Gastrocnemius medialis (tissue), 4 donors: Measurements from ENCODE around the gene KANSL1. TPM values are rescaled to one million over a fixed set of nuclear protein-coding genes. Genes with fewer than 3 reads are reported as not detected.

Source experiments
- ATAC-seq, 2 donors: fragments of 150-250 bp; one replicate each; pipeline ENCODE4 v1.9.1; 2016
- DNase-seq, 2 donors: peaks; one replicate each; pipeline ENCODE4 v3.0.0-alpha.2; 2019
- H3K27ac ChIP-seq, 4 donors: fragments of 200-600 bp; sonication (generic); 1 replicate in 1 of 4; 2 replicates in 3 of 4; pipeline ENCODE4 v1.5.1; 2016 to 2018; ENCODE audit warnings: mild to moderate bottlenecking in 2 of 4, moderate library complexity in 1 of 4
- H3K27me3 ChIP-seq, 3 donors: fragments of 200-600 bp; sonication (generic) in 2 of 3; 1 replicate in 1 of 3; 2 replicates in 2 of 3; pipeline versions ENCODE4 v1.5.1 to v1.6.0; 2016 to 2019; ENCODE audit warnings: mild to moderate bottlenecking in 1 of 3, moderate library complexity in 1 of 3
- H3K36me3 ChIP-seq, 2 donors: fragments of 200-600 bp; sonication (generic) in 1 of 2; one replicate each; pipeline ENCODE4 v1.5.1; 2017 to 2018
- H3K4me1 ChIP-seq, 2 donors: fragments of 200-600 bp; sonication (generic) in 1 of 2; one replicate each; pipeline ENCODE4 v1.5.1; 2016 to 2017; ENCODE audit warnings: mild to moderate bottlenecking in 2 of 2
- H3K4me3 ChIP-seq, 4 donors: fragments of 200-600 bp; sonication (generic) in 3 of 4; 1 replicate in 1 of 4; 2 replicates in 3 of 4; pipeline ENCODE4 v1.5.1; 2016 to 2019; ENCODE audit warnings: mild to moderate bottlenecking in 2 of 4
- H3K9me3 ChIP-seq, 3 donors: fragments of 200-600 bp; sonication (generic) in 2 of 3; 1 replicate in 1 of 3; 2 replicates in 2 of 3; pipeline ENCODE4 v1.5.1; 2016 to 2019
- POLR2A ChIP-seq, 2 donors: fragments of 450-650 bp; IDR thresholded peaks; one replicate each; pipeline ENCODE4 v1.6.1; 2017; ENCODE audit warnings: antibody characterized with exemption in 2 of 2, mild to moderate bottlenecking in 2 of 2, moderate library complexity in 2 of 2
- in situ Hi-C, 4 donors: fragments of 200-750 bp; cut with MboI; loops; one replicate each; pipeline versions ENCODE4 v1.15.0 to v1.8.0; 2017; ENCODE audit warnings: low sequenced_read_pairs in 4 of 4
- intact Hi-C: fragments of 100-400 bp; cut with DNase I; formaldehyde crosslinking; loops from one replicate; pipeline ENCODE4 v1.15.1; 2023; ENCODE audit warnings: low total_unique reads
- total RNA-seq, 4 donors: library from RNA; depleted of rRNA; stranded (reverse); fragments of >200 nt; gene quantifications; one replicate each; pipeline versions ENCODE4 v1.1.0 to v1.2.3, GENCODE V29; 2016
- TF ChIP-seq, protein P1 (sequence below), 5 experiments: fragments of 450-650 bp in 3 of 5; fragments of 200-600 bp in 2 of 5; sonication (generic) in 2 of 5; IDR thresholded peaks in 4 of 5; conservative IDR thresholded peaks in 1 of 5; 1 replicate in 4 of 5; 2 replicates in 1 of 5; pipeline ENCODE4 v1.5.1; 2016 to 2019; ENCODE audit warnings: antibody characterized with exemption in 5 of 5, mild to moderate bottlenecking in 3 of 5, moderate library complexity in 3 of 5

KANSL1 gene
- total RNA-seq, 4 donors from 2014 or later = 19.9 to 35.9 (median 31.2) TPM

DNA sequence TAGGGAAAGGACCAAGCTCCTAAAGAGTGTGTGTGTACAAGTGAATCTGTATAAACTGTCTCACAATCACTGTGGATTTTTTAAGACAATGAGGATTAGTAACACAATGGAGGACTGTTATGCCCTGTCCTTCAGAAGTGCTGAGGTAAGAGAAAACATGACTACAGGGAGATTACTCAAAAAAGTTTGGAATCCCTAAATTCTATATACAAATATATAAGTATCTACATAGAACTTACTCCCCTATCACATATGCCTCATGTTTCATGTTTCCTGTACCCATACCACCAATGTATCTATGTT is 112.3 kb downstream of the KANSL1 start:
- in situ Hi-C loops = no loop called here
- no peaks in the 10 kb centered on the region for H3K27me3 ChIP-seq
- ATAC-seq = no peak
- peak overlapping the region in 1 of 4 donors; percentile 39 for H3K27ac ChIP-seq
- DNase-seq = no peak
- TF ChIP-seq, protein P1, sequence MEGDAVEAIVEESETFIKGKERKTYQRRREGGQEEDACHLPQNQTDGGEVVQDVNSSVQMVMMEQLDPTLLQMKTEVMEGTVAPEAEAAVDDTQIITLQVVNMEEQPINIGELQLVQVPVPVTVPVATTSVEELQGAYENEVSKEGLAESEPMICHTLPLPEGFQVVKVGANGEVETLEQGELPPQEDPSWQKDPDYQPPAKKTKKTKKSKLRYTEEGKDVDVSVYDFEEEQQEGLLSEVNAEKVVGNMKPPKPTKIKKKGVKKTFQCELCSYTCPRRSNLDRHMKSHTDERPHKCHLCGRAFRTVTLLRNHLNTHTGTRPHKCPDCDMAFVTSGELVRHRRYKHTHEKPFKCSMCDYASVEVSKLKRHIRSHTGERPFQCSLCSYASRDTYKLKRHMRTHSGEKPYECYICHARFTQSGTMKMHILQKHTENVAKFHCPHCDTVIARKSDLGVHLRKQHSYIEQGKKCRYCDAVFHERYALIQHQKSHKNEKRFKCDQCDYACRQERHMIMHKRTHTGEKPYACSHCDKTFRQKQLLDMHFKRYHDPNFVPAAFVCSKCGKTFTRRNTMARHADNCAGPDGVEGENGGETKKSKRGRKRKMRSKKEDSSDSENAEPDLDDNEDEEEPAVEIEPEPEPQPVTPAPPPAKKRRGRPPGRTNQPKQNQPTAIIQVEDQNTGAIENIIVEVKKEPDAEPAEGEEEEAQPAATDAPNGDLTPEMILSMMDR (IDR thresholded peaks at IDR 0.05 in 4 of 5, conservative IDR thresholded peaks at IDR 0.05 in 1 of 5) = no peak
- TF ChIP-seq POLR2A (IDR thresholded peaks at IDR 0.05) = no peak
- no peaks in the 10 kb centered on the region for H3K9me3 ChIP-seq
- H3K4me1 ChIP-seq = peaks cover 53 to 73% of the 10 kb centered on the region in 2 donors
- H3K4me3 ChIP-seq = no peak overlapping the region
- H3K36me3 ChIP-seq = no peaks in the 10 kb centered on the region
- intact Hi-C loops = loop anchor here (5.0 kb wide), 1 partner anchor 36 kb away; no protein-coding TSS in a partner anchor

GRCh38 chr17:46080118-46081017 is 112.9 kb downstream of the KANSL1 start:
- in situ Hi-C loops (no loop called here), intact Hi-C loops (loop anchor here (5.0 kb wide), 1 partner anchor 37 kb away; no protein-coding TSS in a partner anchor)
- Histone ChIP-seq H3K27me3 (no peaks in the 10 kb centered on the region), H3K4me3 (no peak overlapping the region), H3K36me3 (no peaks in the 10 kb centered on the region), H3K27ac (no peak overlapping the region), H3K9me3 (no peaks in the 10 kb centered on the region), H3K4me1 (peaks cover 51 to 68% of the 10 kb centered on the region in 2 donors)
- DNase-seq (no peak), ATAC-seq (no peak)
- no peak for TF ChIP-seq POLR2A (IDR thresholded peaks at IDR 0.05)
- TF ChIP-seq, protein P1 (IDR thresholded peaks at IDR 0.05 in 4 of 5, conservative IDR thresholded peaks at IDR 0.05 in 1 of 5) = no peak

- ATAC-seq = peak in 1 of 2 donors; percentile 47
- H3K36me3 ChIP-seq = no peaks in the 10 kb centered on the region
- no peaks in the 10 kb centered on the region for H3K27me3 ChIP-seq
- in situ Hi-C loops = no loop called here
- intact Hi-C loops = no loop called here
- H3K9me3 ChIP-seq = no peaks in the 10 kb centered on the region
- H3K27ac ChIP-seq = peak overlapping the region in 3 of 4 donors; percentile 16 to 53 (median 38)
- no peak overlapping the region for H3K4me3 ChIP-seq
- H3K4me1 ChIP-seq = peaks cover 44 to 64% of the 10 kb centered on the region in 2 donors
- no peak for DNase-seq
- TF ChIP-seq POLR2A (IDR thresholded peaks at IDR 0.05) = no peak
- TF ChIP-seq, protein P1 (IDR thresholded peaks at IDR 0.05 in 4 of 5, conservative IDR thresholded peaks at IDR 0.05 in 1 of 5) = no peak
Measured at GRCh38 chr17:46078675-46079074, 114.6 kb downstream of the KANSL1 start.

GRCh38 chr17:46074540-46074939 is 118.7 kb downstream of the KANSL1 start:
- H3K4me1 ChIP-seq = peaks cover 51 to 57% of the 10 kb centered on the region in 2 donors
- in situ Hi-C loops (no loop called here), intact Hi-C loops (no loop called here)

More at GRCh38 chr17:46074540-46074939, 118.7 kb downstream of the KANSL1 start:
- TF ChIP-seq POLR2A (IDR thresholded peaks at IDR 0.05) = no peak
- TF ChIP-seq, protein P1 (IDR thresholded peaks at IDR 0.05 in 4 of 5, conservative IDR thresholded peaks at IDR 0.05 in 1 of 5) = no peak
- no peaks in the 10 kb centered on the region for H3K27me3 ChIP-seq
- ATAC-seq (no peak), DNase-seq (no peak)
- H3K36me3 ChIP-seq = no peaks in the 10 kb centered on the region
- no peak overlapping the region for H3K27ac ChIP-seq
- H3K9me3 ChIP-seq = no peaks in the 10 kb centered on the region
- no peak overlapping the region for H3K4me3 ChIP-seq
